Parathyroid adenoma (tissue), 2 donors: ENCODE measurements around the gene NTRK3.

ENCODE experiments used
- H2AFZ ChIP-seq: fragments of 300-600 bp; sonication (generic); one replicate; pipeline ENCODE4 v1.7.0; 2017; ENCODE audit warnings: antibody characterized with exemption, mild to moderate bottlenecking
- H3K27ac ChIP-seq: fragments of 300-600 bp; sonication (generic); one replicate; pipeline ENCODE4 v1.7.0; 2017
- H3K27me3 ChIP-seq: fragments of 300-600 bp; sonication (generic); one replicate; pipeline ENCODE4 v1.7.0; 2017; ENCODE audit warnings: low read length; ENCODE audit not compliant: control insufficient read depth, insufficient read depth
- H3K36me3 ChIP-seq: fragments of 300-600 bp; sonication (generic); one replicate; pipeline ENCODE4 v1.7.0; 2017; ENCODE audit warnings: low read length; ENCODE audit not compliant: control insufficient read depth, insufficient read depth
- H3K4me1 ChIP-seq: fragments of 300-600 bp; sonication (generic); one replicate; pipeline ENCODE4 v1.7.0; 2017; ENCODE audit warnings: control low read depth
- H3K4me2 ChIP-seq: fragments of 300-600 bp; sonication (generic); one replicate; pipeline ENCODE4 v1.7.0; 2017; ENCODE audit warnings: low read length
- H3K4me3 ChIP-seq: fragments of 300-600 bp; sonication (generic); one replicate; pipeline ENCODE4 v1.7.0; 2017; ENCODE audit warnings: low read depth, low read length
- H3K79me2 ChIP-seq: fragments of 300-600 bp; sonication (generic); one replicate; pipeline ENCODE4 v1.7.0; 2017; ENCODE audit warnings: control low read depth
- H3K9ac ChIP-seq: fragments of 300-600 bp; sonication (generic); one replicate; pipeline ENCODE4 v1.7.0; 2017; ENCODE audit warnings: mild to moderate bottlenecking
- H3K9me3 ChIP-seq: fragments of 300-600 bp; sonication (generic); one replicate; pipeline ENCODE4 v1.7.0; 2017; ENCODE audit warnings: low read length; ENCODE audit not compliant: control insufficient read depth
- CTCF ChIP-seq: fragments of 300-600 bp; sonication (generic); IDR thresholded peaks from one replicate; pipeline ENCODE4 v1.7.0; 2017; ENCODE audit warnings: antibody characterized with exemption, mild to moderate bottlenecking
- donor health status: primary hyperparathyroidism.

The NTRK3 gene

DNA sequence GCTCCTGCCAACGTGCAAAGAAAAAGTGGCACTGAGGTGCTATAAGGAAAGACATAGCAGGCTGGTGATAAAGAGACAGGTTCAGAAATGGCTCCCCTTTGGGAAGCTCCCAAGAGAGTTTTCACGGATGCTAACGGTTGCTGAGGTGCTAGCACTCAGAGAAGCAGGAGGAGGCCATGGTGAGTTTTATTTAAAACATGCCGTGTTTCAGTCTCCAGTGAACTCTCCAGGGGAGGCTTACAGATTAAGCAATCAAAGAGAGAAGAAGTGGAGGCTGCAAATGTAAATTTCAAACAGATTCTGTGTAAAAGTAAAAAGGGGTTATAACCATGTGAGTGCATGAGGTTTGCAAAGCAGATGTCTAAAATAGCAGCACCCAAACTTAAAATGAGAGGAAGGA lies 346.2 kb downstream of the NTRK3 start:
- Histone ChIP-seq H2AFZ (no peak overlapping the region), H3K27me3 (no peaks in the 10 kb centered on the region), H3K79me2 (no peaks in the 10 kb centered on the region), H3K4me1 (no peaks in the 10 kb centered on the region), H3K4me2 (no peak overlapping the region), H3K36me3 (no peaks in the 10 kb centered on the region), H3K9ac (no peak overlapping the region), H3K27ac (no peak overlapping the region), H3K4me3 (no peak overlapping the region), H3K9me3 (no peaks in the 10 kb centered on the region)
- TF ChIP-seq CTCF, result no peak

GRCh38 chr15:87907676-87908446 lies 348.7 kb downstream of the NTRK3 start:
- no peaks in the 10 kb centered on the region for H3K36me3 ChIP-seq
- H2AFZ ChIP-seq, result no peak overlapping the region
- H3K27me3 ChIP-seq, result no peaks in the 10 kb centered on the region
- no peak for TF ChIP-seq CTCF
- no peak overlapping the region for H3K4me2 ChIP-seq
- no peaks in the 10 kb centered on the region for H3K4me1 ChIP-seq
- no peak overlapping the region for H3K9ac ChIP-seq
- H3K9me3 ChIP-seq, result no peaks in the 10 kb centered on the region
- no peaks in the 10 kb centered on the region for H3K79me2 ChIP-seq
- no peak overlapping the region for H3K4me3 ChIP-seq
- no peak overlapping the region for H3K27ac ChIP-seq

DNA sequence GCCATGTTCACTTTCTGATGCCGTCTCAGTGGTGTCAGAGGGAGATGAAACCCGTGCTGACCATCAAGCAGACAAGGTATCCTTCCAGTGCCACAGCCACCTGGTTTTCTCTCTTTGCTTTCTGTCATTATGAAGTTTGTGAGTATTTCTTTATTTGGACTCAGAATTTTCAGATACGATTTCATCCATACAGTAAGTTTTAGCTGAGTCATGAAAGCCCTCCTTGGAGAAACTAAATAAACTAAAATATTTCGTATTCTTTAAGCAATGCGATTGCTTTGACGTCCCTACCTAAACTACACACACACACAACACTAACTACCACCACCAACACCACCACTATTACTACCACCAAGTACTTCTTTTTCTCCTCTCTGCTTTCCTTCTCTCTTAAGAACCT lies 350.1 kb downstream of the NTRK3 start:
- H3K9ac ChIP-seq, result no peak overlapping the region
- no peaks in the 10 kb centered on the region for H3K27me3 ChIP-seq
- H3K4me1 ChIP-seq, result no peaks in the 10 kb centered on the region
- TF ChIP-seq CTCF, result no peak
- H3K79me2 ChIP-seq, result no peaks in the 10 kb centered on the region
- no peak overlapping the region for H2AFZ ChIP-seq
- no peaks in the 10 kb centered on the region for H3K36me3 ChIP-seq
- no peak overlapping the region for H3K4me2 ChIP-seq
- H3K27ac ChIP-seq, result no peak overlapping the region
- no peaks in the 10 kb centered on the region for H3K9me3 ChIP-seq
- H3K4me3 ChIP-seq, result no peak overlapping the region

DNA sequence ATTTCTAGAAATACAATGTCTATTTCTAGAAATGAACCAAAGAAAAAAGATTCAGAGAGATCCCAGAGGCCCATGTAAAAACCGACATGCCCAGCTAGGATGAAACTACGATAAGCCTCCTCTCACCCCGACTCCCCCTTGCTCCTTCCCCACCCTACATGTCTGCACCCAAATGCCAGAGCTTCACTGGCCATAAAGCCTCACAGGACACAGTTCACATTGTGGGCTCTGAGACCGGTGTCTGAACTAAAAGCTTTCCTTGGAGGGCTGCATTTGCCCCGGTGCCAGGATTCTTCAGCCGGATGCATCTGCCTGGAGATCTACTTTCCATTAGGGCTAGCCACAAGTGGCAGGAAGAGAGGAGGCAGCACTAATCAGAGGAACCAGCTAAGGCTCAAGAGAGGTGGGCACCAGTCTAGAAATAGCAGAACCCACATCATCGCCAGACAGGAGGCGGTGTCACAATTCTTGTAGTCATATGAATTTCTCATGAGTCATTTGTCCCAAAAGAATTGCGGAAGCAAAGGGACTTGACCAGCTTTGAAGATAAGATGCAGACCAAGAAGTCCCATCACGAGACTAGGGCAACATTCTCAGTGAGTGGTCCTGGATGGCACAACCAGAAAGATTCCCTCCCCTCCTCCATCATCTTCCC lies 353.6 kb downstream of the NTRK3 start:
- Histone ChIP-seq H3K27ac (no peak overlapping the region), H3K4me3 (no peak overlapping the region)
- TF ChIP-seq CTCF, result no peak

More for the DNA sequence above, 353.6 kb downstream of the NTRK3 start:
- no peaks in the 10 kb centered on the region for H3K9me3 ChIP-seq
- H3K9ac ChIP-seq, result no peak overlapping the region
- no peaks in the 10 kb centered on the region for H3K36me3 ChIP-seq
- H3K79me2 ChIP-seq, result no peaks in the 10 kb centered on the region
- H2AFZ ChIP-seq, result no peak overlapping the region
- H3K4me2 ChIP-seq, result no peak overlapping the region
- no peaks in the 10 kb centered on the region for H3K4me1 ChIP-seq
- H3K27me3 ChIP-seq, result no peaks in the 10 kb centered on the region
